ENCODE measurements around the gene NKTR. TPM values are rescaled to one million over a fixed set of nuclear protein-coding genes. Genes with fewer than 3 reads are reported as not detected.

NKTR gene
- total and polyA plus RNA-seq, 2 of the 13 experiments (the other 11 are each of a cell fraction or from before 2014, with no cell fraction given), result 41.3 to 59.6 TPM

DNA sequence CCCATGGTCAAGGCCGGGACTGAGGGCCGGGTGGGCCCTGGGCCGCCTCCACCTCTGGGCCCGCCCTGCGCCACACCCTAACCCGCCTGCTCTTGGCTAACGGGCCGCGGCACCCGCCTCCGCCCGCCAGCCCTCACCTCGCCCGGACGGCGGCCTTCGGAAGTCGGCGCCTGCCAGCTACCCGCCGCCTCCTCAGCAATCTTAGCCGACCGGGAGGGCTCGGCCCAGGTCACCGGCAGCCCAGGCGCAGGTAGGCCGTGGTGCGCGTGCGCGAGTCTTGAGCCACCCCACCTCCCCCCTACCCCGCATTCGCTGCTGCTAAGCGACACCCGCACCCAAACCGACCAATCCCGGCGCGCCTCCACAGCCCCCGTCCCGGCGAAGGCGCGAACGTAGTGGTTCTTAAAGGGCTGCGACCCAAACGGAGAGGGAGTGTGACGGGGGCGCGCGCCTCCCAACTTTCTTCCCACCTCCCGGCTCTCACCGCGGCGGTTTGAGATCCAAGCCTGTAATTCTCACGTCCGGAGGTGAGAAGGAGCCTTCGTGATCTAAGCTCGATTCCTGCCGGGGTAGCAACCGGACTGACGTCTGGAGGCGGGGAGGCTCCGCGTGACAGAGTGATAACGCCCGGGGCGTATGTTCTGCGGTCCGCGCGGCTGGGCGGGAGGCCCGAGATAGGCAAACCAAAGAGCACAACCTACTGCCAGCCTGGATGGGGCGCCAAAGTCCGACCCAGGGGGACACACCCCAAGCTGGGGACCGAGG lies 18.6 kb upstream of the NKTR start, which contains the start of gene SEC22C (continued):
- TF ChIP-seq ZFP1 (CRISPR knock-in tag; IDR thresholded peaks at IDR 0.05) (no peak), TBX3 (IDR thresholded peaks at IDR 0.05; ENCODE audit: borderline replicate concordance) (peak; percentile 85; the same call in 1 of the 2 replicates), POLR2AphosphoS5 (IDR thresholded peaks at IDR 0.05; ENCODE audit: low read depth, low read length) (peak; percentile 69), ZC3H13 (CRISPR knock-in tag; IDR thresholded peaks at IDR 0.05) (no peak), HNRNPL (IDR thresholded peaks at IDR 0.05; ENCODE audit: low read depth, low read length) (no peak), GTF3A (CRISPR knock-in tag; conservative IDR thresholded peaks at IDR 0.05) (peak; percentile 74; the same call in 1 of the 2 replicates), RXRA (CRISPR knock-in tag; IDR thresholded peaks at IDR 0.05) (peak; percentile 33; the same call in 1 of the 2 replicates), SNAPC2 (CRISPR knock-in tag; IDR thresholded peaks at IDR 0.05) (0 out of 2 replicates have a peak, but pooled peaks have one; percentile 88), MIXL1 (CRISPR knock-in tag; IDR thresholded peaks at IDR 0.05) (no peak), BHLHE40 (IDR thresholded peaks at IDR 0.05; ENCODE audit: low read length) (no peak)
- TF ChIP-seq, protein P1, sequence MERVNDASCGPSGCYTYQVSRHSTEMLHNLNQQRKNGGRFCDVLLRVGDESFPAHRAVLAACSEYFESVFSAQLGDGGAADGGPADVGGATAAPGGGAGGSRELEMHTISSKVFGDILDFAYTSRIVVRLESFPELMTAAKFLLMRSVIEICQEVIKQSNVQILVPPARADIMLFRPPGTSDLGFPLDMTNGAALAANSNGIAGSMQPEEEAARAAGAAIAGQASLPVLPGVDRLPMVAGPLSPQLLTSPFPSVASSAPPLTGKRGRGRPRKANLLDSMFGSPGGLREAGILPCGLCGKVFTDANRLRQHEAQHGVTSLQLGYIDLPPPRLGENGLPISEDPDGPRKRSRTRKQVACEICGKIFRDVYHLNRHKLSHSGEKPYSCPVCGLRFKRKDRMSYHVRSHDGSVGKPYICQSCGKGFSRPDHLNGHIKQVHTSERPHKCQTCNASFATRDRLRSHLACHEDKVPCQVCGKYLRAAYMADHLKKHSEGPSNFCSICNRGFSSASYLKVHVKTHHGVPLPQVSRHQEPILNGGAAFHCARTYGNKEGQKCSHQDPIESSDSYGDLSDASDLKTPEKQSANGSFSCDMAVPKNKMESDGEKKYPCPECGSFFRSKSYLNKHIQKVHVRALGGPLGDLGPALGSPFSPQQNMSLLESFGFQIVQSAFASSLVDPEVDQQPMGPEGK (CRISPR knock-in tag; IDR thresholded peaks at IDR 0.05), result peak; percentile 83
- TF ChIP-seq, protein P2, sequence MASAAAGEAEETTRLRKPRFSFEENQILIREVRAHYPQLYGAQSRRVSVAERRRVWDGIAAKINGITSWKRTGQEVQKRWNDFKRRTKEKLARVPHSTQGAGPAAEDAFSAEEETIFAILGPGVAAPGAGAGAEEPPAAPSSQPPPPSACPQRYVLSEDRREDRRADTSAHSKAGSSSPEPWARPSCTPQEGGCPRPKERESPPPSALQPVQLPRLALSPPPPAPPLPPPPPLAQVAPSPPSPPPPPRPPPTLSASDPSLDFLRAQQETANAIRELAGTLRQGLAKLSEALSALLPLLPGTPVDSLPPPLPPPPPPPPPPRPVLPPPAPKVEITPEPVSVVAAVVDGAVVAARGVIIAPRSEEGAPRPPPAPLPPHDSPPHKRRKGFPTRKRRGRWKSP (CRISPR knock-in tag; IDR thresholded peaks at IDR 0.05), result peak; percentile 88
- TF ChIP-seq, protein P3, sequence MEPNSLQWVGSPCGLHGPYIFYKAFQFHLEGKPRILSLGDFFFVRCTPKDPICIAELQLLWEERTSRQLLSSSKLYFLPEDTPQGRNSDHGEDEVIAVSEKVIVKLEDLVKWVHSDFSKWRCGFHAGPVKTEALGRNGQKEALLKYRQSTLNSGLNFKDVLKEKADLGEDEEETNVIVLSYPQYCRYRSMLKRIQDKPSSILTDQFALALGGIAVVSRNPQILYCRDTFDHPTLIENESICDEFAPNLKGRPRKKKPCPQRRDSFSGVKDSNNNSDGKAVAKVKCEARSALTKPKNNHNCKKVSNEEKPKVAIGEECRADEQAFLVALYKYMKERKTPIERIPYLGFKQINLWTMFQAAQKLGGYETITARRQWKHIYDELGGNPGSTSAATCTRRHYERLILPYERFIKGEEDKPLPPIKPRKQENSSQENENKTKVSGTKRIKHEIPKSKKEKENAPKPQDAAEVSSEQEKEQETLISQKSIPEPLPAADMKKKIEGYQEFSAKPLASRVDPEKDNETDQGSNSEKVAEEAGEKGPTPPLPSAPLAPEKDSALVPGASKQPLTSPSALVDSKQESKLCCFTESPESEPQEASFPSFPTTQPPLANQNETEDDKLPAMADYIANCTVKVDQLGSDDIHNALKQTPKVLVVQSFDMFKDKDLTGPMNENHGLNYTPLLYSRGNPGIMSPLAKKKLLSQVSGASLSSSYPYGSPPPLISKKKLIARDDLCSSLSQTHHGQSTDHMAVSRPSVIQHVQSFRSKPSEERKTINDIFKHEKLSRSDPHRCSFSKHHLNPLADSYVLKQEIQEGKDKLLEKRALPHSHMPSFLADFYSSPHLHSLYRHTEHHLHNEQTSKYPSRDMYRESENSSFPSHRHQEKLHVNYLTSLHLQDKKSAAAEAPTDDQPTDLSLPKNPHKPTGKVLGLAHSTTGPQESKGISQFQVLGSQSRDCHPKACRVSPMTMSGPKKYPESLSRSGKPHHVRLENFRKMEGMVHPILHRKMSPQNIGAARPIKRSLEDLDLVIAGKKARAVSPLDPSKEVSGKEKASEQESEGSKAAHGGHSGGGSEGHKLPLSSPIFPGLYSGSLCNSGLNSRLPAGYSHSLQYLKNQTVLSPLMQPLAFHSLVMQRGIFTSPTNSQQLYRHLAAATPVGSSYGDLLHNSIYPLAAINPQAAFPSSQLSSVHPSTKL (CRISPR knock-in tag; IDR thresholded peaks at IDR 0.05), result peak; percentile 38; the same call in 1 of the 2 replicates
- TF ChIP-seq, protein P4, sequence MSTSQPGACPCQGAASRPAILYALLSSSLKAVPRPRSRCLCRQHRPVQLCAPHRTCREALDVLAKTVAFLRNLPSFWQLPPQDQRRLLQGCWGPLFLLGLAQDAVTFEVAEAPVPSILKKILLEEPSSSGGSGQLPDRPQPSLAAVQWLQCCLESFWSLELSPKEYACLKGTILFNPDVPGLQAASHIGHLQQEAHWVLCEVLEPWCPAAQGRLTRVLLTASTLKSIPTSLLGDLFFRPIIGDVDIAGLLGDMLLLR (CRISPR knock-in tag; IDR thresholded peaks at IDR 0.05), result peak; percentile 81
- TF ChIP-seq, protein P5, sequence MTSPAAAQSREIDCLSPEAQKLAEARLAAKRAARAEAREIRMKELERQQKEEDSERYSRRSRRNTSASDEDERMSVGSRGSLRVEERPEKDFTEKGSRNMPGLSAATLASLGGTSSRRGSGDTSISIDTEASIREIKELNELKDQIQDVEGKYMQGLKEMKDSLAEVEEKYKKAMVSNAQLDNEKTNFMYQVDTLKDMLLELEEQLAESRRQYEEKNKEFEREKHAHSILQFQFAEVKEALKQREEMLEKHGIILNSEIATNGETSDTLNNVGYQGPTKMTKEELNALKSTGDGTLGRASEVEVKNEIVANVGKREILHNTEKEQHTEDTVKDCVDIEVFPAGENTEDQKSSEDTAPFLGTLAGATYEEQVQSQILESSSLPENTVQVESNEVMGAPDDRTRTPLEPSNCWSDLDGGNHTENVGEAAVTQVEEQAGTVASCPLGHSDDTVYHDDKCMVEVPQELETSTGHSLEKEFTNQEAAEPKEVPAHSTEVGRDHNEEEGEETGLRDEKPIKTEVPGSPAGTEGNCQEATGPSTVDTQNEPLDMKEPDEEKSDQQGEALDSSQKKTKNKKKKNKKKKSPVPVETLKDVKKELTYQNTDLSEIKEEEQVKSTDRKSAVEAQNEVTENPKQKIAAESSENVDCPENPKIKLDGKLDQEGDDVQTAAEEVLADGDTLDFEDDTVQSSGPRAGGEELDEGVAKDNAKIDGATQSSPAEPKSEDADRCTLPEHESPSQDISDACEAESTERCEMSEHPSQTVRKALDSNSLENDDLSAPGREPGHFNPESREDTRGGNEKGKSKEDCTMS (CRISPR knock-in tag; conservative IDR thresholded peaks at IDR 0.05), result no peak
- TF ChIP-seq, protein P6, sequence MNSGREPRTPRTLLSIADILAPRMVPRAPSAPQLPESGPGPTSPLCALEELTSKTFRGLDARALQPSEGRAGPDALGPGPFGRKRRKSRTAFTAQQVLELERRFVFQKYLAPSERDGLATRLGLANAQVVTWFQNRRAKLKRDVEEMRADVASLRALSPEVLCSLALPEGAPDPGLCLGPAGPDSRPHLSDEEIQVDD (CRISPR knock-in tag; IDR thresholded peaks at IDR 0.05; ENCODE audit: borderline replicate concordance), result no peak
- TF ChIP-seq, protein P7, sequence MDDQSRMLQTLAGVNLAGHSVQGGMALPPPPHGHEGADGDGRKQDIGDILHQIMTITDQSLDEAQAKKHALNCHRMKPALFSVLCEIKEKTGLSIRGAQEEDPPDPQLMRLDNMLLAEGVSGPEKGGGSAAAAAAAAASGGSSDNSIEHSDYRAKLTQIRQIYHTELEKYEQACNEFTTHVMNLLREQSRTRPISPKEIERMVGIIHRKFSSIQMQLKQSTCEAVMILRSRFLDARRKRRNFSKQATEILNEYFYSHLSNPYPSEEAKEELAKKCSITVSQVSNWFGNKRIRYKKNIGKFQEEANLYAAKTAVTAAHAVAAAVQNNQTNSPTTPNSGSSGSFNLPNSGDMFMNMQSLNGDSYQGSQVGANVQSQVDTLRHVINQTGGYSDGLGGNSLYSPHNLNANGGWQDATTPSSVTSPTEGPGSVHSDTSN (CRISPR knock-in tag; IDR thresholded peaks at IDR 0.05; ENCODE audit: borderline replicate concordance), result no peak
